IMR-90 (cell line): ENCODE data around the gene TAS2R1. TPM values are rescaled to one million over a fixed set of nuclear protein-coding genes. Genes with fewer than 3 reads are reported as not detected.
A peak's percentile ranks its signal among the peaks of the same experiment; 100 is the strongest.

Experiments used
- ATAC-seq: fragments of 200-7000 bp; cut with Tn5 transposase; 2 replicates; pipeline ENCODE4 v1.9.1; 2020; ENCODE audit warnings: low read depth, mild to moderate bottlenecking, moderate library complexity
- BruUV-seq: library from RNA; stranded (reverse); fragments of 400-500 nt; replicated peaks from 2 replicates; lab custom pipeline; 2021; lab: Mats Ljungman, UMichigan
- CTCF ChIA-PET: fragments of 300-600 bp; formaldehyde crosslinking; extraction: SDS; loops from one replicate; lab custom pipeline; 2021; ENCODE audit warnings: antibody characterized with exemption; lab: Yijun Ruan, JAX
- POLR2A ChIA-PET: fragments of 300-600 bp; sonication (Branson Sonifier 250); formaldehyde crosslinking; loops from one replicate; lab custom pipeline; 2022; ENCODE audit warnings: antibody characterized with exemption; ENCODE audit not compliant: unreplicated experiment; lab: Charles Lee
- DNase-seq: peaks from one replicate; pipeline ENCODE4 v3.0.0; 2013
- H2AFZ ChIP-seq: replicated peaks from 2 replicates; pipeline ENCODE3; 2013; ENCODE audit warnings: low read length, mild to moderate bottlenecking; ENCODE audit not compliant: poor library complexity
- H2AK5ac ChIP-seq: 2 replicates; pipeline ENCODE4 v1.6.1; 2013; ENCODE audit warnings: low read depth, low read length, inconsistent platforms
- H2AK9ac ChIP-seq: replicated peaks from 2 replicates; pipeline ENCODE3; 2013; ENCODE audit warnings: mild to moderate bottlenecking, low read depth, low read length, moderate library complexity; ENCODE audit not compliant: poor library complexity
- H2BK120ac ChIP-seq: 2 replicates; pipeline ENCODE4 v1.6.1; 2013; ENCODE audit warnings: low read depth, low read length, inconsistent platforms
- H2BK15ac ChIP-seq: 3 replicates; pipeline ENCODE4 v1.6.1; 2013; ENCODE audit warnings: low read depth, low read length, inconsistent platforms
- H2BK20ac ChIP-seq: 2 replicates; pipeline ENCODE4 v1.6.1; 2013; ENCODE audit warnings: low read depth, mild to moderate bottlenecking, inconsistent platforms, low read length, moderate library complexity
- H2BK5ac ChIP-seq: 2 replicates; pipeline ENCODE4 v1.6.1; 2013; ENCODE audit warnings: mild to moderate bottlenecking, low read depth, low read length, inconsistent platforms; ENCODE audit not compliant: poor library complexity, severe bottlenecking
- H3K14ac ChIP-seq: replicated peaks from 2 replicates; pipeline ENCODE4 v1.6.1; 2013; ENCODE audit warnings: low read depth, low read length, inconsistent platforms
- H3K18ac ChIP-seq: 2 replicates; pipeline ENCODE4 v1.6.1; 2013; ENCODE audit warnings: low read depth, low read length, control low read depth
- H3K23ac ChIP-seq: 2 replicates; pipeline ENCODE4 v1.6.1; 2013; ENCODE audit warnings: low read depth, low read length, inconsistent platforms
- H3K27ac ChIP-seq: 2 replicates; pipeline ENCODE4 v1.5.1; 2013; ENCODE audit warnings: mild to moderate bottlenecking, control low read depth, low read length; ENCODE audit not compliant: insufficient read depth
- H3K27me3 ChIP-seq: 2 replicates; pipeline ENCODE4 v1.6.1; 2013; ENCODE audit warnings: low read length; ENCODE audit not compliant: control insufficient read depth, insufficient read depth
- H3K36me3 ChIP-seq: 2 replicates; pipeline ENCODE4 v1.6.1; 2013; ENCODE audit warnings: low read length, mixed read lengths; ENCODE audit not compliant: control insufficient read depth, insufficient read depth
- H3K4ac ChIP-seq: 2 replicates; pipeline ENCODE4 v1.6.1; 2013; ENCODE audit warnings: low read depth, low read length, inconsistent platforms
- H3K4me1 ChIP-seq: 2 replicates; pipeline ENCODE4 v1.6.1; 2013; ENCODE audit warnings: low read length, mixed read lengths; ENCODE audit not compliant: control insufficient read depth, insufficient read depth
- H3K4me2 ChIP-seq: 2 replicates; pipeline ENCODE4 v1.6.1; 2013; ENCODE audit warnings: low read depth, mild to moderate bottlenecking, control low read depth, low read length, moderate library complexity
- H3K4me3 ChIP-seq: 2 replicates; pipeline ENCODE4 v1.5.1; 2013; ENCODE audit warnings: low read depth, mild to moderate bottlenecking, control low read depth, low read length, moderate library complexity; ENCODE audit not compliant: insufficient read depth
- H3K56ac ChIP-seq: 2 replicates; pipeline ENCODE4 v1.6.1; 2013; ENCODE audit warnings: low read length, inconsistent platforms; ENCODE audit not compliant: insufficient read depth; ENCODE audit errors: extremely low read depth
- H3K79me1 ChIP-seq, 2 experiments: 2 replicates each; pipeline ENCODE4 v1.6.1; 2013; ENCODE audit warnings: low read length in 2 of 2, inconsistent platforms in 1 of 2, low read depth in 1 of 2
- H3K9ac ChIP-seq: 2 replicates; pipeline ENCODE4 v1.6.1; 2013; ENCODE audit warnings: low read depth, low read length, control low read depth
- H3K9me1 ChIP-seq: 2 replicates; pipeline ENCODE4 v1.6.1; 2013; ENCODE audit warnings: low read length, inconsistent platforms; ENCODE audit not compliant: insufficient read depth
- H3K9me3 ChIP-seq: 2 replicates; pipeline ENCODE4 v1.6.1; 2013; ENCODE audit warnings: low read length; ENCODE audit not compliant: control insufficient read depth, insufficient read depth
- H4K20me1 ChIP-seq: 2 replicates; pipeline ENCODE4 v1.6.1; 2013; ENCODE audit warnings: low read length, inconsistent platforms; ENCODE audit not compliant: insufficient read depth
- H4K5ac ChIP-seq: 2 replicates; pipeline ENCODE4 v1.6.1; 2013; ENCODE audit warnings: mild to moderate bottlenecking, low read depth, low read length, control low read depth
- H4K8ac ChIP-seq, 2 experiments: 2 replicates each; pipeline ENCODE4 v1.6.1; 2013; ENCODE audit warnings: low read depth in 2 of 2, low read length in 2 of 2, control low read depth in 1 of 2, inconsistent platforms in 1 of 2
- H4K91ac ChIP-seq: 2 replicates; pipeline ENCODE4 v1.6.1; 2013; ENCODE audit warnings: low read depth, low read length, inconsistent platforms; ENCODE audit not compliant: insufficient read depth
- MXI1 ChIP-seq: IDR thresholded peaks from 2 replicates; pipeline ENCODE4 v1.6.1; 2012; ENCODE audit warnings: low read depth, mild to moderate bottlenecking, low read length, moderate library complexity, borderline replicate concordance
- USF2 ChIP-seq: fragments of 150-350 bp; IDR thresholded peaks from 2 replicates; pipeline ENCODE4 v1.6.1; 2017; ENCODE audit warnings: mild to moderate bottlenecking, antibody characterized with exemption, low read length, low read depth
- WGBS, 2 experiments: methylation state at CpG; one replicate each; pipeline versions ENCODE4 v1.1.5 to v1.1.7; 2013; ENCODE audit warnings: missing lambda C conversion rate in 2 of 2; ENCODE audit not compliant: insufficient read length in 1 of 2; ENCODE audit errors: extremely low coverage in 2 of 2; 5-methylcytosine and 5-hydroxymethylcytosine counted together
- dilution Hi-C: fragments of 300-500 bp; cut with HindIII; formaldehyde crosslinking; loops from one replicate; pipeline ENCODE4 v1.14.3; 2018; ENCODE audit warnings: low sequenced_read_pairs; ENCODE audit not compliant: unreplicated experiment
- in situ Hi-C: fragments of 300-500 bp; cut with MboI; formaldehyde crosslinking; loops from 3 replicates; pipeline ENCODE4 v1.14.3; 2019; ENCODE audit warnings: low sequenced_read_pairs, inconsistent platforms, mixed read lengths
- intact Hi-C: fragments of 100-400 bp; cut with micrococcal nuclease; formaldehyde crosslinking; loops from 2 replicates; pipeline ENCODE4 v1.10.0; 2022
- polyA plus RNA-seq, 3 experiments: library from polyadenylated mRNA; depleted of rRNA; stranded (reverse); fragments of >200 nt; gene quantifications; 2 replicates each; pipeline ENCODE4 v1.2.3, GENCODE V29; 2012; ENCODE audit warnings: low replicate concordance in 1 of 3
- total RNA-seq: library from RNA; depleted of rRNA; stranded (reverse); fragments of >200 nt; gene quantifications from 2 replicates; pipeline ENCODE4 v1.2.3, GENCODE V29; 2012

TAS2R1 gene
- total and polyA plus RNA-seq, 2 of the 4 experiments (the other 2 are of a cell fraction), result not detected

DNA sequence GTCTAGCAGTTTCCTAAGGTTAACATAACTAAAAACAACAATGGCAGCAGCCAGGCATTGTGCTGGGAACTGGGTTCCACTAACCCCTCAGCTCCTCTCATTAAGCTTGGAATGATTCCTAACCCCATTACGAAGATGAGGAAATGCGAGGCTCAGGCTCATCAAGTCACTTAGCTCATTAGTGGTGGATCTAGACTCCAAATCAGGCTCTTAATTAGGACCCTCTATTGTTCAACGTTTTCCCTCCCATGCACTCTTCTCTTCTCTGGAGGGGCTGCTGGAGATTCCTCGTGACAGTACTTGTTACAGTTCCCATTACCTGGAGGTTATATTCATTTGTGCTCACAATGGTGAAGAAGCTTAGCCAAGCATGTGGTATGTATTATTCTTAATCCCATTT, 6.5 kb downstream of the TAS2R1 start:
- Histone ChIP-seq H4K8ac (peak overlapping the region in 1 of 2 experiments; percentile 39; a peak in 1 of 4 replicates), H3K56ac (peak overlapping the region; percentile 14; the same call in 1 of the 2 replicates), H2AK5ac (peak overlapping the region; percentile 89), H3K4me3 (no peak overlapping the region), H3K9me1 (peaks cover 14% of the 10 kb centered on the region), H2AK9ac (no peak overlapping the region), H3K4me2 (no peak overlapping the region), H3K18ac (peak overlapping the region; percentile 38; the same call in 1 of the 2 replicates), H4K20me1 (no peaks in the 10 kb centered on the region), H3K36me3 (no peaks in the 10 kb centered on the region), H2BK120ac (peak overlapping the region; percentile 71), H3K14ac (peak overlapping the region; percentile 18; the same call in 1 of the 2 replicates), H3K9me3 (no peaks in the 10 kb centered on the region), H2BK5ac (no peak overlapping the region), H2BK15ac (peak overlapping the region; percentile 61; the same call in 2 of the 3 replicates), H3K4me1 (peaks cover 11% of the 10 kb centered on the region), H3K23ac (peak overlapping the region; percentile 88; the same call in 1 of the 2 replicates), H3K9ac (no peak overlapping the region), H4K91ac (peak overlapping the region; percentile 80), H3K27ac (no peak overlapping the region), H3K79me1 (no peaks in the 10 kb centered on the region), H3K4ac (peak overlapping the region; percentile 76), H4K5ac (no peak overlapping the region), H2BK20ac (peak overlapping the region; percentile 69), H3K27me3 (no peaks in the 10 kb centered on the region), H2AFZ (no peak overlapping the region)
- DNase-seq (no peak), ATAC-seq (no peak)
- dilution Hi-C loops, result no loop called here
- no TSS peak for BruUV-seq
- CTCF ChIA-PET, result interaction anchor here (1.2 to 1.4 kb wide), 2 partner anchors 12 to 116 kb away, joined by 3 to 5 read pairs; no protein-coding TSS in a partner anchor
- POLR2A ChIA-PET, result no interaction called here
- TF ChIP-seq MXI1, result no peak
- TF ChIP-seq USF2, result no peak
- 100% methylated on average over 2 of the region's 4 CpGs; no CpG with 5 or more reads in 1 of the 2 experiments for WGBS, 2 experiments
- in situ Hi-C loops, result no loop called here
- intact Hi-C loops, result no loop called here
